HG03521 (cell line): ENCODE results near the gene MED28.
"Not testable (repeated sequence)": the region's sequence is repeated elsewhere in the genome, so short reads cannot be mapped to it uniquely, and the experiment has no call there.

Source experiments
- ATAC-seq: cut with Tn5 transposase; IDR thresholded peaks from one replicate; pipeline ENCODE4 v1.9.1; 2021; ENCODE audit warnings: mild to moderate bottlenecking, moderate library complexity; ENCODE audit not compliant: unreplicated experiment

Gene MED28

GRCh38 chr4:17616283-17616682 lies 1.8 kb downstream of the MED28 start:
- ATAC-seq = no peak

GRCh38 chr4:17618926-17619325 lies 4.5 kb downstream of the MED28 start:
- ATAC-seq = no peak

- ATAC-seq = no peak
Measured at GRCh38 chr4:17619416-17620105, 5.1 kb downstream of the MED28 start.

- no peak for ATAC-seq
Measured at GRCh38 chr4:17623451-17624001, 9.1 kb downstream of the MED28 start.

GRCh38 chr4:17624821-17625220 lies 10.4 kb downstream of the MED28 start:
- no peak for ATAC-seq

GRCh38 chr4:17630228-17630627 lies 15.8 kb downstream of the MED28 start:
- ATAC-seq = no peak

GRCh38 chr4:17633600-17633999 lies 19.2 kb downstream of the MED28 start:
- no peak for ATAC-seq

- no peak for ATAC-seq
Measured at GRCh38 chr4:17635056-17635455, 20.6 kb downstream of the MED28 start.

- no peak for ATAC-seq
Measured at GRCh38 chr4:17636341-17636695, 21.9 kb downstream of the MED28 start.

- peak; percentile 76 for ATAC-seq
Measured at GRCh38 chr4:17636696-17637622, 22.5 kb downstream of the MED28 start.

GRCh38 chr4:17639136-17639535 lies 24.7 kb downstream of the MED28 start:
- ATAC-seq = no peak

GRCh38 chr4:17642398-17642783 lies 27.9 kb downstream of the MED28 start:
- no peak for ATAC-seq

- no peak for ATAC-seq
Measured at GRCh38 chr4:17646693-17647092, 32.3 kb downstream of the MED28 start.

- no peak for ATAC-seq
Measured at GRCh38 chr4:17647176-17647806, 32.9 kb downstream of the MED28 start.

- ATAC-seq = no peak
Measured at GRCh38 chr4:17647927-17648326, 33.5 kb downstream of the MED28 start.

- ATAC-seq = no peak
Measured at GRCh38 chr4:17650406-17650805, 36.0 kb downstream of the MED28 start.

- ATAC-seq = no peak
Measured at GRCh38 chr4:17654701-17655100, 40.3 kb downstream of the MED28 start.

GRCh38 chr4:17657090-17657489 lies 42.6 kb downstream of the MED28 start:
- no peak for ATAC-seq

GRCh38 chr4:17657849-17658248 lies 43.4 kb downstream of the MED28 start:
- ATAC-seq = no peak

GRCh38 chr4:17659196-17659595 lies 44.8 kb downstream of the MED28 start:
- ATAC-seq = not testable (repeated sequence)

GRCh38 chr4:17662694-17663093 lies 48.3 kb downstream of the MED28 start:
- no peak for ATAC-seq
